Measurements from ENCODE around the gene ABTB2.

Gene ABTB2

DNA sequence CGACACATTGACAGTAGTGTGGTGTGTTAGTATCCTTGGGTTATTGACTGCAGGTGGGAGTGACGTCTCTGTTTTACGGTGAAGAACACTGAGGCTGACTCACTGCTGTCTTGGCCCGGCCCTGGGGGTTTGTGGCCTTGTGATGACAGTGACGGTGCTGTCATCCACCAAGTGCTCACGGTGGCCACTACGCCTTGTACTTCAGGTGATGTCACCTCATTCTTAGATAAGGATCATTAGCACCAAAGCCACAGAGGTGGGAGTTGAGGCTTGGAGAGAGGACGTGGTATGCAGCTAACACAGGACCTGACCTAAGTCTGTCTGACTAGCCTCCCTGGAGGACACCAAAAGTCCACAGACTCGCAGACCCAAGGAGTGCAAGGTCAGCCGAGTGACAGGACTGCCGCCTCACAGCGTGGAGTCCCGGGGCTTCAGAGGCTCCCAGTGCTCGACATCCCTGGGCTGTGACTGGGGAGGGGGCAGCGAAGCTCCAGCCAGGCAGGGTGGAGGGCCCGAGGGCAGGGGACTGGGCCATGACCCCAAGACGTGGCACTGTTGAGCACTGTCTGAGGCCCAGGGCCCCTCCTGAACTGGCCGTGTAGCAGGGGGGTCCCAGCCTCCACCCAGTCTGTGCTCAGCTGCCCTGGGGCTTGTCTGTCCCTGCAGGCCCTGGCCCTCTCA is 195.9 kb downstream of the ABTB2 start:
- no peak for DNase-seq

DNA sequence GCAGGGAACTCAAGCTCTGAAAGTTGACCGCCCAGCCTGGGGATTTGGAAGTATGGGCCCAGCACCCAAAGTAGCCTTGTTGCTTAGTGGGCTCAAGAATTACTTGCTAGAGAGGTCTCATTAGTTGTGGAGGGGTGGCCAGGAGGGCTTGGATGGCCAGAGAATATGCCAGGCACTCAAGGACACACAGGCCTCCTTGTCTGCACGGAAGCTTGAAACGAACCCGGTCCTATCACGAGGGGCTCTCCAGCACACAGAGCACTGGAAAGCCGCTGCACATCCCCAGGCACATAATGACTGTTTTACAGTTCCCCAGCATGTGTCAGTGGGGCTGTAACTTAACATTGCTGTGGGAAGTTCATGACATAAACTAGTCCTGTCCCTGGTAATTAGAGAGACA is 196.4 kb downstream of the ABTB2 start:
- DNase-seq: no peak

DNA sequence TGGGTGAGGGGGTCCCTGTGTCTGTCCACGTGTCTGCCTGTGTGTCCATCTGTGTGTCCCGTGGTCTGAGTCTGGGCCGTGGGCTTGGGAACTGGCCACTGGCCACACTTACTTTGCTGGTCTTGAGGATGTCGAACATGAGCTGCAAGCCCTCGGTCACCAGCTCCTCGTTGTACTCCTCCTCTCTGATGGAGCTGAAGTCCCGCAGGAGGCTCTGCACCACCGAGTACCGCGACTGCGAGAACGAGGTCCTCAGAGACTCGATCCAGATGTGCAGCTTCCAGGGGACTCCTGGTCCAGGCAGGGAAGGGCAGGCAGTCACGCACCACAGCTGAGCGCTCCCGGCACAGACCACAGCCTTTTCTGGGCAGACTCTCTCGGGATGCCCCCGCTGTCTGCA is 197.0 kb downstream of the ABTB2 start:
- DNase-seq: no peak

DNA sequence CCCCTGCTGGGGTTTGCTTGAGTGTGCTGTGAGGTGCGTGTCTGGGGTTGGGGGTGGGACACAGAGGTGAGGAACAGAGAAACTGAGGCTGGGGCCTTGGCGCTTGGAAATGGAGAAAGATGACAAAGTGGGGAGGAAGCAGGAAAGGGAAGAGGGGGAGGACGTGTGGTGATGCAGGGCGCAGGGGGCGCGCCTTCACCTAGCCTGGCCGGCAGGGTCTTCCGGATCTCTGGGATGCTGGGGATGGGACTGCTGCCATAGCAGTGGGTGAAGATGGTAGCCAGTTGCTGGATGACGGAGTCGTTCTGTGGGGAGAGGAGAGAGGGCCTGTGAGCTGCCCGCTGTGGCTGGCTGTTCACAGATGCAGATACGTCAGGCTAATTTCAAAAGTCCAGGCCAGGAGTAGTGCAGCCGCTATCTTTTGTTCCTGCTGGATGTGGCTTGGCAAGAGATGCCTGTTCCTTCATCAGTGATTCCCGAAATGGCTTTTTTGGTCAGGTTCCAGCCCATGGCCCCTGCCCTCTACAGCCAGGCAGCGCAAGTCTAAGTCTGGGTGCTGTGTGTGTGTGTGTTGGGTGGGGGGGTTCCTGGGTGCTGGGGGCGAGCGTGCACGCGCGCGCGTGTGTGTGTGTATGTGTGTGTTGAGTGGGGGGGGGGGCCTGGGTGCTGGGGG is 197.6 kb downstream of the ABTB2 start:
- DNase-seq: no peak

DNA sequence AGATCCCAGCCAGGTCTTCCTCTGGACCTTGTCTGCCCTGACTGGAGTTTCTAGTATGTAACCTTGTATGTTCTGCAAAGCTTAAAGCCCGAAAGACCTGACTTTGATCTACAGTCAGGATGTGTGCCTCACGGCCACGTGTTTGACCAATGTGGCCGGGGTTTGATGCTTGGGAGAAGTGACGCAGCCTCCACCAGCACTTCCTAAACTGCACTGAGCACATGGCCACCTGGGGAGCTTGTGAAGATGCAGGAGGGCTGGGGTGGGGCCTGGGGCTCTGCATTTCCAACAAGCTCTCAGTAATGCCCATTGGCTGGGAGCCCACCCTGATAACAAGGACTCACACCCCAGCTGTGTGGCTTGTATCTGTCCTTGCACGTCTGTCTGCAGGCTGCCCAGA is 199.1 kb downstream of the ABTB2 start:
- DNase-seq: no peak

DNA sequence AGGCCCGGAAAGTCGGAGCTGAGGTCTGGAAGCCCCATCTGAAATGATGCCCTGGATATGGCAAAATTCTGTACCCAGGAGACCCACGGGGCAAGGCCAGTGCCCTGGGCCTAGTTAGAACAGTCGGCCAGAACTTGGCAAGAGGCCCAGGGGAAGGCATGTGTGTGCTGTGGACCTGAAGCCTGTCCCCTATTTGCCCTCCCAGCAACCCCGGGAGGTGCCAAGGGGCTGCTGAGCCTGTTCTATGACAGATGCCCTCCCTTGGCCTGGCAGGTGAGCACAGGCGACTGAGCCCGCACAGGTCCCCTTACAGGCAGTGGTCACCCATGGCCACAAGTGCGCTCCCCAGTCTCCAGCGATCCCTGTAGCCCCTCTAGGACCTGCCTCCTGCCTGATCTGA is 200.6 kb downstream of the ABTB2 start:
- DNase-seq: no peak

DNA sequence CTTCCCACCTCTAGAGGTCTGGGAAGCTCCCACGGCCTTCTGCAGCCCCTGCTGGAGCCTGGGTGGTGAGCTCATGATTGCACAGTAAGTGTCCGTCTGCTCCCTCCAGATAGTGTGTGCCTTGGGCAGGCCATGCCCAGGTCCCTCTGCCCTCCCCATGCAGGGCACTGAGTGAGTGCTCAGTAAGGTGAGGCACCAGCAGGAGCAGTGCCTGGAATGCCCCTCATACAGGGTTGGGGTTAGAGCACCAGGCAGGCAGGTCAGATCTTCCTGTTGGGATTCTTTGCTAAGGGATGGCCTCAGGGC is 202.1 kb downstream of the ABTB2 start:
- DNase-seq: no peak

DNA sequence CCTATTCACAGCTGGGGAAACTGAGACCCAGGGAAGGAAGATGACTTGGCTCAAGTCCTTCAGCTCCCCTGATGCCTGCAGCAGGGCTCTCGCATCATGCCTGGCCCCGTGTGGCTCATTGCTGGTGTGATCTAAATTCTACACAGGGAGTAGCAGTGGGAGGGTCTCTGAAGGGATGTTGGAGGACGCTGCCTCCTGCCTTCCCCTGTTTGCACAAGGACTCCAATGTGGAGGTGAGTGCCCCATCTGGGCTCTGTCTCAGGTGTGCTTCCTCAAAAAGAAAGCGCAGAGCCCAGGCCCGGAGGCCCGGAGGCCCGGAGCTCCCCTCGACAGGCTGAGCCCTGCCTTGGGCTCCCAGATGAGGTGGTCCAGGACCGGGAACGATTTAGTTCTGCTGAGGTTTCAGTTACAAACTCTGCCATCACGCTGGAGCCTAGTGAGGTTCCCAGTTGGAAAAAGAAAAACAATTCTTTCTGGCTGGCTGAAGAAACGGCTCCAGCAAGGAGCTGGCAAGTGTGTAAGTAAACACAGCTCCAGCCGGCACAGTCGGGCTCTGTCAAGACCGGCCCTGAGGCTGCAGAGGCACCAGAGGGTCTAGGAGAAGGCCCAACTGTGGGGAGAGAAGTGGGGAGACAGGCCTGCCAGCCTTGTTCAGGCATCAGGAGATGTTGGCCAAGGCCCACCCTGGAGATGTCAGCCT is 202.6 kb downstream of the ABTB2 start:
- DNase-seq: no peak

DNA sequence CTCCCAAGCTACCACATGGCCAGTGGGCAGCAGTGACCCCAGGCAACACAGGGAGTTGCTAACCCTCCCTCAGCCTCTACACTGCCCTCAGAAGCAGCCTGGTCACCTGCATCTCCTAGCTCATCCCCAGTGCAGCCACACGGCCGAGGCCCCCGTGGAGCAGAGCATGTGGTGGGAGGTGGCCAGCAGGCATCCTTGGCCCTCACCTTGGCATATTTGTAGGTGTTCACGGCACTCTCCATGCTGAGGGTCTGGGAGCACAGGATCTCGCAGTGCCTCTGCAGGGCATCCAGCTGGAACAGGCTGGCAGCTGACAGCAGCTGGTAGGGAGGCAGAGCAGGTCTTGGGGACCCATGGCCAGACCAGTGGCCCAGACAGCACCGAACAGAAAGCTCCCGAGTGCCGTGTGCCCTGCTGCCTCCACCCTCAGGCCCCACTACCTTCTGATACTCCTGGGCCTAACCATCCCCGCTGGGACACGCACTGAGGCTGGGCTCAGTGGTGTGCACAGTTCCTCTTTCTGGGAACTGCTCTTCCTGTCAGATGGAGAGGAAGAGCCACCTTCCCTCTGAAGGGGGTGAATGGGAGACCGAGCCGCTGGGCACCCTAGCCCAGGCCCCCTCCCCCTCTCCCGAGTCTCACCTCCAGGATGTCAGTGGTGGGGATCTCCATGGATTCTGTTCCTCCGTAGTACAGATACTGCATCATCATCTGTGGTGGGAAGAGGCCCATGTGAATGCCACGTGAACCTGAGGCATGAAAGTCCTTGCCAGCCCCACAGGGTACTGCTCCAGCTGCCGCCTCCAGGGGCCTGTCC is 203.5 kb downstream of the ABTB2 start:
- DNase-seq: no peak

DNA sequence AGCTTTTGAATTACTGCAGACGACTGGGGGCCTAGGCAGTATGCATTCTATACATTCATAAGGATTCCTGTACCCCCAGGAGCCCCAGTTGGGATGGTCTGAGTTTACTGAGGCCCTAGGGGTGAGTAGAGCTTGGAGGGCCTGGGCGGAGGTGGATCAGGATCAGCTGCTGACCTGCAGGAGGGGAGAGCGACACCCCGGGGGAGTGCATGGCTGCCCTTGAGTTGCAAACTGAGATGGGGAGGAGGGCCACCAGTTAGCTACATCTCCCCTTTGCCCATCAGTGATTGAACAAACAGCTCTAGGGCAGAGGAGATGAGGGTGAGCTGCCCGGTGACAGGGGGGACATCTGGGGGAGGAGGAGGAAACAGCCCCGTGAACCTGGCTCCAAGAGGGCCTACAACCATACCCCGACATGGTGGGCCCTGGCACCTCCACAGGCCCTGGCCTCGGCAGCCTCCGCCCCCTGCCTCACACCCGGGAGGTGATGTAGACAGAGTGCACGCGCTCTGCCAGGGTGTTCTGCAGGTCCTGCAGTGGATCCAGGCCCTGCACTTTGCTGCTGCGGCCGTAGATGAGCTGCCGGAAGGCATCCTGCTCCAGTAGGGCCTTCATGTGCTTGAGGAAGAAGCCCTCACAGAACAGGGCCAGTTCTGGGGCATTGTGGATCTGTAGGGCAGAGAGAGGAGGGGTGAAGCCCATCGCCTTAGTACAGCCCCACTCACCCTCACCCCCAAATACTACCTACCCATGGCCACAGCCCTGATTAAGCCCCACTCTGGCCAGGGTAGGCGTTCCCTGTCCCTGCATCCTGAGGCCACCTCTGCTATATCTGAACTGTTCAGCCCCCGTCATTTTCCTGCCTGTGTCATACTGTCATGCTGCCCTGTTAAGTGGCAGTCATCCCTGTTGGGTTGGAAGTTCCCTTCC is 205.6 kb downstream of the ABTB2 start:
- DNase-seq: no peak

DNA sequence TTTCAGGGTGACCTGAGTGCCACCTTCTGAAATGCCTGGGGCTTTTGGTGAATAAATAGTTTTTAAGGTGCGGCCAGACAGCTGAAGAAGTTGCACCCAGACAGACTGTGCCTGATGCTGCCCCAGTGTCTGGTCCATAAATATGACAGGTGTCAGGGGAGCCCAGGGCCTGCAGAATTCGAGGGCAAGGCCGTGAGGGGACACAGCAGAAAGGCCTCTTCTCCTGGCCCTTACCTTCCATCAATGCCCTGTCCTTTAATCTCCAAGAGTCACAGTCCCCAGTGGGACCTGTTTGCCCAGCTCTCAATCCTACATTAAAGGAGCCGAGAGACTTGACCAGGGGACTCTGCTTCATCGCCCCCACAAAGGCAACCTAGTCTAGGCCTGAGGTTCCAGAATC is 206.6 kb downstream of the ABTB2 start:
- no peak for DNase-seq

DNA sequence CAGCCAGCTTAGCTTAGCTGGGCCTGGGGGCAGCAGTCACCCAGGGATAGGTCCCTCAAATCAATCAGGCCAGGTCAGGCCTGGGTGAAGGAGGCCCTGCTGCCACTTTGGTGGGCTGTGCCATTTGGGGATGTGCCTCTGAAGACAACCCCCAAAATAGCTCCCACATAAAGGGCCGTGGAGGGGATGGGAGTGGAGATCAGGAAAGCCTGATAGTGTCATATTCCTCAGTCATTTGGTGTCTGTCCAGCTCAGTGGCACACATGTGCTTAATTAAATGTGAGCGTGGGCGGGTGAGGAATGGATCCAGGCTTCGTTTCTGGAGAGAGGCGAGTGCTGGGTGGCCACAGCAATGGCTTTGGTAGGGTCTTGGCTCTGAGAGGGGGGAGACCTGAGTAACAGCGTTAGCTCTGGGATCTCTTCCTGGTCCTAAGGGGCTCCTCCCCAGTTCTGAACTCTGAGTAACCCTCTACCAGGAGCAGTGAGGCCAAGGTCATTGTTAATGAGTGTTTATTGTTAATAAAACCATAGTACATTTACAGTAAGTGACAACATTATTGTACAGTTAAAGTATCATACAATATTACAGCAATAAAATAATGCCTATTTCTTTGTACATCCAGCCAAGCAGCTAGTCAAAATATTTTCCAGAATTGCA is 207.2 kb downstream of the ABTB2 start:
- DNase-seq: no peak

DNA sequence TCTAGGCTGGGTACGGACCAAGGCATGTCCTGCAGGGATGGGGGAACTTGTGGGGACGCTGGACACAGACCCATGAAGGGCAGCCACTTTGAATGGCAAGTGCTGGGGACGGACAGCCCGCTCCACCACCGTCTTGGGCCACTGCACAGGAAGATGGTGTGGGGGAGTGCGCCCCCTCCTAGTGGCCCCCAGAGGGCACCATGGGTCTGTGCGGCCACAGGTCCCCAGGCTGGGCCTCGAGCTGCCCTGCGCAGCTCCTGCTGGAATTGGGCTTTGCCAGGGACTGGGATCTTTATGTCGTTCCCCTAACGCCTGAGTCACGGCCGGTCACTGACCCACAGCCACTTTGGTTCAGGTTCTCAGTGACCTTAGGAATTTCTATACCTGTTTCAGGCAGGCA is 208.0 kb downstream of the ABTB2 start:
- DNase-seq: no peak

DNA sequence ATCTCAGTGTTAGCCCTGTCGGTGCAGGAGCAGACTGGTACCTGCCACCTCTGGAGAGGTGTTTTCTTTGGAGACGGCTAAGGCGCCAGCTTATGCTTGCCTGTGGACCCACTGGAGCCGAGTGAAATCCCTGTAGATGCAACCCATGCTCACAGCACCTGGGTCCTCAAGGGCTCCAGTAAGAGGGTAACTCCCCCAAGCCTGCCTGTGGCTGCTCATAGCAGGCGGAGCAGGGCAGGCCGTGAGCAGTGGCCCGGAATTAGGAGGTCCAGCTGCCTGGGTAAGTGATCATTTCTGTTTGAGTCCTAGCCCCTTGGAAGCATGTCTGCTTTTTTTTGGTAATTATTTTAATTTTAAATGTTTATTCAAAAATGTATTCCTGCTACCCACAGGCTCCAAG is 208.5 kb downstream of the ABTB2 start:
- DNase-seq: no peak

DNA sequence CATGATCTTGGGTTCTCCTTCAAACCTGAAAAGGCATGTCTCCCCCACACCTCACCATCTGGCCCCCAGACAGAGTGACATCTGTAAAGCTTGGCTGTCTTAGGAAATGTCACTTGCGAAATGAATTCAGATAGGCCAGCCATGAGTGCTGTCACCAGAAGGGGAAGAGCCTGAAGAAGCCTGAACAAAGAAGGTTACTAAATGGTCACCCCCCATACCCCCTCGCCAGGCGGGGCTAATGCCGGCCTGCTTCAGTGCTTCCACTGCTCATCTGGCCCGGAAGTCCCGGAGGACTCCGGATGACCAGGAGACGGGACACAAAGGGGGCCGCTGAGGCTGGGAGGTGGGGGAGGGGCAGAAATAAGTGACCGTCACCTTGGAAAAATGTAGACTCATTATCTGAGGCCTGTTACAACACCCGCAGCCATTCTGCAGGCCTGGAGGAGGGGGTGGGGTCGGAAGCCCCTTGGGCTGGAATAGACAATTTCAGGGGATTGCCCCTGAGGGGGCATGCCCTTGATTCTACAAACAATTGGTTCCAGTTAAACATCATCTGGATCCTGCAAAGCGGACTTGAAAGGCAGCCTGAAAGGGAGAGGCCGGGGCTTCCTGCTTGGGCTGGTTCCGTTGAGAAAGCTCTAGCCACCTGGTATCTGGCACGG is 209.2 kb downstream of the ABTB2 start:
- DNase-seq: no peak

DNA sequence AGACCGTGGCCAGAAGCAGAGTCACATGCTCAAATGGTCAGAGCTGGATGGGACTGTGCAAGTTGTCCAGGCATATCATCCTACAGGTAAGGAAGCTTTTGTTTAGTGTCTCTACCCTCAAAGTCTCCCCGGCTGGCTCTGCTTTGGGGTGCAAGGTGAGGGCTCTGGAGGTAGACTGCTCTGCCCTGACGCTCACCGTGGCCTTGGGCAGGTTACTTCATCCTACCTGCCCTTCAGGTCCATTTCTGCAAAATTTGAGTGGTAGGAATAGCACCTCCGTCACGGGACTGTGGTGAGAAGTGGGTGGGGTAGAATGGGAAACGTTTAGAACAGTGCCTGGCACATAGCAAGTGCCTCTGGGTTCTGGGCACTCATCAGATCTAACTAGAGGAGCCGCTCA is 210.2 kb downstream of the ABTB2 start:
- no peak for DNase-seq

DNA sequence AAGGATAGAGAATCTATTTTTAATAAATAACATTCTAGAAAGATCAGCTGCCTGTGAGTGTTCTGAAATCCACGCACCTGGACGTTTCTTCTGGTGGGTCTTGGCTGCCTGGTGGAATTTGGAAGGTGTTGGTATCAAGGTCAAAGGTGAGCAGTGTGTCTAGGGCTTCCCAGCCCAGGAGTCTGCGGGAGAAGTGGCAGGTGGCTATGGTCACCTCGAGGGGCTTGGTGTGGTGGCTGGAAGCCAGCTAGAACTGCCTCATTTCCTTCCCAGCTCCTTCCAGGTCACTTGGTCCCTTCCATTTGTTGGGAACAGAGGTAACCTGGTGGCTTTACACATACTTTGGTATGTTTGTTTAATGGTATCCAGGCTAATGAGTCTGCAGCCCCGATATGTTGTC is 210.9 kb downstream of the ABTB2 start:
- DNase-seq: no peak

DNA sequence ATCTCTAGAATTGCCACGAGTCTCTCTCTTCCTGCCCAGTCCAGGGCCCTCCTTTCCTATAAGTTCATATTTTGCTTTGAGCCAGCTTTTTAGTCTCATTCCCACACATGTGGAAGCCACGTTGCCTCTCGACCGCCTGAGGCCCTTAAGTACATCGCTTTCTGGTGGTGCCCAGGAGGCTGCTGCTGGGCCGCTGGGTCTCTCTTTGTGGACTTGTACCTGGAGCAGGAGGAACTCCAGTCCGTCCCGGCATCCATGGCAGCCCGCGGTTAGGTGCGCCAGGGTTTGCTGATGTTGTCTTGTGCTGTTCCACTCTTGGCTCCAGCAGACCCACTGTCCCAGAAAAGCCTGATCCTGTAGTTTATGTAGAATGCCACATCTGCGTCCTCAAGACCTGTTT is 211.4 kb downstream of the ABTB2 start:
- DNase-seq: no peak

DNA sequence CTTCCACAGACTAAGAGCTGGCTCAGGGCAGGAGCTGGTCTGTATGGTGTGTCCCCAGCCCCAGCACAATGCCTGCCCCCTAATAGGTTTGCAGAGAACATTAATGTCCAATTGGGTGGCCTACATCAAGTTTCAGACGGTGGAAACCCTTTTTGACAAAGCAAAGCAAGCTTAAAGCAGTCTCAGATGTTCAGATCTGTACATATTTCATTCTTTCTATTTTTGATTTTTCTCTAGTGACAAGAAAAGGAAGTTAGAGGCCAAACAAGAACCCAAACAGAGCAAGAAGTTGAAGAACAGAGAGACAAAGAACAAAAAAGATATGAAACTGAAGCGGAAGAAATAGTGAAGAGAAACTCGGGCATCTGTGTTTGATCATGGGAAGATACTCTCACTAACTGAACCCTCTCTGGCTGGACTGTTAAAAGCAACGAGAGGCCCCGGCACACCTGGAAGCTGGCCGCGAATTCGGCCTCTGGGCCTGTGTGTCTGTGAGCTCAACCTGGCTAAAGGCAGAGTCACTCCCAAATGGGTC is 211.9 kb downstream of the ABTB2 start:
- no peak for DNase-seq

DNA sequence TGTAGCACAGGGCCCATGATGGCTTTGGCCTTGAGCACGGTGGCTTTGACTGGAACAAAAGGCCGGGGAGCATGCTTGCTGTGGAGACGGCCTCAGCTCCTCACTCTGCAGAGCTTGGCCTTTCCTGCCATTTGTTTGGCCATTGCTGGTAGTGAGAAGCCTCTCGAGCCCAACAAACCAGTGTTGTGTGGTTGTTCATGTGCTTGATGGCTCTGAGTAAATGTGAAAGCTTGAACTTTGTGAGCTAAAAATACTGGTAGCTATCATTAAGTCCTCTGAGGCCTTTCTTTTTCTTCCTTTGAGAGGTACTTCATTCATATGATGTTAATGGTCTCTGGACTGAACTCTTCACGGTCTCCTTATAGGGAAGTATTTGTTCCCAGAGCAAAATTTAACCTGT is 212.7 kb downstream of the ABTB2 start:
- DNase-seq: no peak

DNA sequence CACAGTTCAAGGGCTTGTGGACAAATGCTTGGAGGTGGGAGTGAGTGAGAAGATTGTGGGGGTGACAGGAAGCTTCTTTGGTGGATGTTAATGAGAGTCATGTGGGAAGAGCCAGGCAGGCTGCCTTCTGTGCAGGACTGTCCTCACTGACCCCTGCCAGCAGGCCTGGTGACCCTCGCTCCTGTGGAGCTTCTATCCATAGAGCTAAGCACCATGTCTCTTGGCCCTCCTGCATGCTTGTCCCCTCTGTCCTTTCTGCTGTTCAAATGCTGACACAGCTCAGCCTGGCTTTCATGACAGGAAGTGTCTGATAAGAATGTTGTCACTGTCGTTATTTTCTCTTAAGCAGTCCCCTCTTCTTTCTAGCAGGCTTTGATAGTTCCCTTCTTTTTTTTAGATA is 214.8 kb downstream of the ABTB2 start:
- no peak for DNase-seq
